Coronary artery (tissue), 2 donors: Measurements from ENCODE around the gene LYPD6.

Experiments
- DNase-seq: peaks from one replicate; pipeline ENCODE4 v3.0.0-alpha.2; 2017; ENCODE audit warnings: low spot score
- H3K27ac ChIP-seq, 2 donors: fragments of 200-600 bp; sonication (generic); one replicate each; pipeline ENCODE4 v1.5.1; 2016 to 2019
- H3K4me3 ChIP-seq: fragments of 200-600 bp; sonication (generic); 2 replicates; pipeline ENCODE4 v1.5.1; 2016; ENCODE audit warnings: mild to moderate bottlenecking, moderate library complexity
- TF ChIP-seq, protein P1 (sequence below): fragments of 200-600 bp; sonication (generic); IDR thresholded peaks from one replicate; pipeline ENCODE4 v1.5.1; 2019; ENCODE audit warnings: antibody characterized with exemption

Gene LYPD6

DNA sequence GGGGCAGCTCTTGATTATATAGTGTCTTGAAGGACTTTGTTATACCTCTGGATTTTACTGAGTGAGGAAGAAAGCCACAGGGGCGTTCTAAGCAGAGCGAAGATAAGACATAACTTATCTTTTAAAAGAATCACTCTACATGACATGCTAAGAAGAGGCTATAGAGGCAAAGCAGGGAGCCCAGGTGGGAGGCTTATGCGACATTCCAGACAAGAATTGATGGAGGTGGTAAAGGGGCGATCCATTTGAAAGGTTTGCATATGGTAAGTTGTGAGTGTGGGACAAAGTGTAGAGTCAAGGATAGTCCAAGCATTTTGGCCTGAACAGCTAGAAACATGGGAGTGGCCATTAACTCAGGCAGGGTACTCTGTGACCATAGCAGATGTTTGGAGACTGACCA lies 49.8 kb downstream of the LYPD6 start:
- H3K4me3 ChIP-seq = no peak overlapping the region
- TF ChIP-seq, protein P1, sequence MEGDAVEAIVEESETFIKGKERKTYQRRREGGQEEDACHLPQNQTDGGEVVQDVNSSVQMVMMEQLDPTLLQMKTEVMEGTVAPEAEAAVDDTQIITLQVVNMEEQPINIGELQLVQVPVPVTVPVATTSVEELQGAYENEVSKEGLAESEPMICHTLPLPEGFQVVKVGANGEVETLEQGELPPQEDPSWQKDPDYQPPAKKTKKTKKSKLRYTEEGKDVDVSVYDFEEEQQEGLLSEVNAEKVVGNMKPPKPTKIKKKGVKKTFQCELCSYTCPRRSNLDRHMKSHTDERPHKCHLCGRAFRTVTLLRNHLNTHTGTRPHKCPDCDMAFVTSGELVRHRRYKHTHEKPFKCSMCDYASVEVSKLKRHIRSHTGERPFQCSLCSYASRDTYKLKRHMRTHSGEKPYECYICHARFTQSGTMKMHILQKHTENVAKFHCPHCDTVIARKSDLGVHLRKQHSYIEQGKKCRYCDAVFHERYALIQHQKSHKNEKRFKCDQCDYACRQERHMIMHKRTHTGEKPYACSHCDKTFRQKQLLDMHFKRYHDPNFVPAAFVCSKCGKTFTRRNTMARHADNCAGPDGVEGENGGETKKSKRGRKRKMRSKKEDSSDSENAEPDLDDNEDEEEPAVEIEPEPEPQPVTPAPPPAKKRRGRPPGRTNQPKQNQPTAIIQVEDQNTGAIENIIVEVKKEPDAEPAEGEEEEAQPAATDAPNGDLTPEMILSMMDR = no peak
- DNase-seq = no peak
- H3K27ac ChIP-seq = no peak overlapping the region

DNA sequence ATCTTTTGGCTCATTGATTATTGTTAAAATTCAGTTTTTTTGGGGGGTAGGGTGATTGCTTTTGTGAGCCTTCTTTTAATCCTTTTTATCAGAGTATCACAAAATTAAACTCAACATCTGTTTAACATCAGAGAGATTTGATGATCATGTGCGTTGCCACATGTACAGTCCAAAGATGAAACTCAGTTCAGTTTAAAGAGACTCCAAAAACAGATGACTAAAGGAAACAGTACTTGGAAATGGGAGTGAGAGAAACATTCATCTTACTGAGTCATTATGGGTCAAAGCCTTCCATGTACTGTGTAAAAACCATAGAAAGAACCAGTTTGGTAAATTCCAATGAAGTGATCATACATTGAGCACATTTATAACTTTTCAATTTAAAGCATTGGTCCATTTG lies 53.0 kb downstream of the LYPD6 start:
- Histone ChIP-seq H3K4me3 (no peak overlapping the region), H3K27ac (no peak overlapping the region)
- TF ChIP-seq, protein P1 = no peak
- DNase-seq = no peak

DNA sequence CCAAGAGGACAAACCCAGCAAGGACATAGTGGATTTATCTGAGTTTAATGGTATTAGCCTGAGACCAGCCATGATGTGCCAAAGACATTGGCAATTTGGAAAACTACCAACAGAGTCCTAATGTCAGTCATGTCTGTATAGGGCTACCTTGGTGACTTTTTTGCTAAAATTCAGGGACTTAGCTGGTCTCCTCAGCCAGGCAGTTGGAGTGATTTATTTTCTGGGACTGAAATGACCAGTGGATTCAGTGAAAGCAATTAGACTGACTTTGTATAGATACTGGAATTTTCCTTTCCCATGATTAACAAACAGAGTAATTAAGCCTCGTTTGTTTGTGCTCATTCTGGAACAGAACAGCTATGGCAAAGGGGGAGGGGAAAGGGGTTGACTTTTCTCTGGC lies 55.0 kb downstream of the LYPD6 start:
- TF ChIP-seq, protein P1 = no peak
- DNase-seq = no peak
- H3K4me3 ChIP-seq = no peak overlapping the region
- no peak overlapping the region for H3K27ac ChIP-seq

DNA sequence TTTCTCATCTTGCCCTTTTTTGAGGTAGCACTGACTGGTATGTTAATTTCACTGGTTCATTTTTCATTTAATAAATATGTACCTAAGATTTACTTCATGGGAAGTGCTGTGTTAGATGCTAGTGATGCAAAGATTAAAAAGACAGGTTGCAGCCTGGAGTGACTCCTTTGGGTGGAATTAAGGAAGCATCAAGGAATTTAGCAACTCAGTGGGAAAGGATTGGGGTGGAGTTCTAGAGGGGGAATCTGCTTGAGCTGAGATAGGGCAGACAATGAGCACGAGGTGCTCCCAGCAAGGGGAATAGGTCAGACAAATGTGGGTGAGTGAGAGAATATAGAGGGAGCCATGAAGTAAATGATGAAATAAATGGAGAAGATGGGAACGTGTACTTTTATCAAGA lies 57.0 kb downstream of the LYPD6 start:
- TF ChIP-seq, protein P1 = no peak
- DNase-seq = no peak
- no peak overlapping the region for H3K4me3 ChIP-seq
- H3K27ac ChIP-seq = no peak overlapping the region

DNA sequence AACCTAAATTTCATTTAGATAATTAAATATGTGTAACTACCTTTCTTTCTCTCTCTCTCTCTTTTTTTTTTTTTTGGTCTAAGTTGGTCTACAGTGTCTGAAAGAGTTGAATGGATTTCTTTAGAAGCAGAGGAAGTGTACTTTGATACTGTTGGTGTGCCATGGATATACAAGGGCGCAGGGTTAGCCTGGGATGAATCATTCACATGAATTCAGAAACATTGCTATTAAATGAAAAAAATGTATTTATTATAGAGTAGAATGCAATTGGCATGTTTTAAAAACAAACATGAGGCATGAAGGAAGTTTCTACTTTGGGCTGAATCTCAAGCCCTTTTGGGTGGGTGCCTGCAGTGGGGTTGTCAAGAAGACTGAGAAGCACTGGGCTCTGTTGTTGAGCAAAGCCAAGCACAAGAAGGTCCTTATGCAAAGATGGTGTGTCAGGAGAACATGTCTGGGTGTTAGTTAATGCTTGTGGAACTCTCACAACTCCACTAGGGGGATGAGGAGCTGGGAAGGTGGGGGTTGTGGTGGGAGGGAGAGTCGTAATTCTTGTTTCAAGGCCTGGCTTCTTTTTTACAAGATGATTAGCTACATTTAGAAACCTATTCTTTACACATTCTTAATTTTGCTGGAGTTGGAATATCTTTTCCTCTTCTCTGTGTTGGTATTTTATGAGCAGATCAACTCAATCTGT lies 57.9 kb downstream of the LYPD6 start:
- no peak for DNase-seq
- no peak overlapping the region for H3K27ac ChIP-seq
- H3K4me3 ChIP-seq = no peak overlapping the region
- TF ChIP-seq, protein P1 = no peak

DNA sequence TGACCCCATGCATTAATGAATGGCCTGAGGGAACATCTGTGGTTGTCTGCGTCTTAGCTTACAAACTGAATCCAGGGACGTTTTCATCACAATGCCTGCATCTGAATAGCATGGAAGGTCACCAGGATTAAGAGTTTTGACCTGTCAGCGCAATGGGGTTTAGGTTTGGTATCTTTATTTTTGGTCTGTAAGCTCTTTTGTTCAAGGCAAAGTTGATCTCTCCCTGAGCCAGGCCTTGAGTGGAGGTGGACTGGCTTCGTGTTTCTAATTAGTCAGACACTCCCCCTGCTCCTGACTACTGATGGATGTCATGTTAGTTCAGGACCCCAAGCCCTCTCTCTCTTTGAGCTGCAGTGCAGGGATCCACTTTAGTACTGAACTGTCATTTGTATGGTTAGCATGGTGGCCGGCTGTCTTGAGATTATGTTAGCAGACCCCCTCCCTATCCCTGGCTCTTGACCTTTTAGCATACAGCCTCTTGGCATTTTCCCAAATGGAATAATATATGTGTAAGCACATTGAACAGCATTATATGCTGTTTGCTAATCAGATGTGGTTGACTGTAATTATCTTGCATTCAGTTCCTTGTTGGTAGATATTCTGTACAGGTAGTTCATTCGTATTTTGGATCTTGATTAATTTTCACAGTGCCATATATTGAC lies 59.2 kb downstream of the LYPD6 start:
- Histone ChIP-seq H3K27ac (no peak overlapping the region), H3K4me3 (no peak overlapping the region)
- DNase-seq = no peak
- TF ChIP-seq, protein P1 = no peak

DNA sequence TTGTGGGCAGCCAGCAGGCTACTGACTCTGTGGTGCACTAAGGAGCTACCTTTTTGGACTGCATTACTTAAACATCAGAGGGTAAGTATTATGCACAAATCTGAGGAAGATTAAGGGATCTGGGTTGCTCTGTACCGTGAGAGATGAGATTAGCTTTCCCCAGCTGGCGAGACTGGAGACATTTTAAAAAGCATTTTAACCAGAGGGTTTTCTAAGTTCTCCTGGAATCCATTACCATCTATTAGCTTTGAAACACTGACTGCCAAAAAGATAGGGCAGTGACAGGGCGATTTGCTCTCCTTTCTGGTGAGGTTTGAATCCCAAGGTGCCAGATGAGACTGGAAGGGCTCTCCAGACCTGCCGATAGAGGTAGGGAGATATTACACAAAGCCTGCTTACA lies 63.2 kb downstream of the LYPD6 start:
- Histone ChIP-seq H3K27ac (no peak overlapping the region), H3K4me3 (no peak overlapping the region)
- DNase-seq = no peak
- TF ChIP-seq, protein P1 = no peak
